HUES6 (cell line): Measurements from ENCODE around the gene TMCC1.
A peak's percentile ranks its signal among the peaks of the same experiment; 100 is the strongest.
"Not testable (repeated sequence)": the region's sequence is repeated elsewhere in the genome, so short reads cannot be mapped to it uniquely, and the experiment has no call there.

Experiments used
- H3K27ac ChIP-seq: 2 replicates; pipeline ENCODE4 v1.7.0; 2013; ENCODE audit warnings: low read depth, mild to moderate bottlenecking, low read length, inconsistent platforms
- H3K27me3 ChIP-seq: 2 replicates; pipeline ENCODE4 v1.6.1; 2013; ENCODE audit warnings: low read length; ENCODE audit not compliant: control insufficient read depth, insufficient read depth
- H3K36me3 ChIP-seq: 2 replicates; pipeline ENCODE4 v1.6.1; 2013; ENCODE audit warnings: low read length; ENCODE audit not compliant: control insufficient read depth, insufficient read depth
- H3K4me1 ChIP-seq: 2 replicates; pipeline ENCODE4 v1.6.1; 2013; ENCODE audit warnings: low read length; ENCODE audit not compliant: control insufficient read depth, insufficient read depth
- H3K4me3 ChIP-seq: 2 replicates; pipeline ENCODE4 v1.5.1; 2013; ENCODE audit warnings: low read depth, low read length
- H3K9ac ChIP-seq: one replicate; pipeline ENCODE4 v1.6.1; 2013; ENCODE audit warnings: mild to moderate bottlenecking, low read length
- H3K9me3 ChIP-seq: 2 replicates; pipeline ENCODE4 v1.6.1; 2013; ENCODE audit warnings: low read depth, low read length; ENCODE audit not compliant: control insufficient read depth, insufficient read depth

Gene TMCC1

DNA sequence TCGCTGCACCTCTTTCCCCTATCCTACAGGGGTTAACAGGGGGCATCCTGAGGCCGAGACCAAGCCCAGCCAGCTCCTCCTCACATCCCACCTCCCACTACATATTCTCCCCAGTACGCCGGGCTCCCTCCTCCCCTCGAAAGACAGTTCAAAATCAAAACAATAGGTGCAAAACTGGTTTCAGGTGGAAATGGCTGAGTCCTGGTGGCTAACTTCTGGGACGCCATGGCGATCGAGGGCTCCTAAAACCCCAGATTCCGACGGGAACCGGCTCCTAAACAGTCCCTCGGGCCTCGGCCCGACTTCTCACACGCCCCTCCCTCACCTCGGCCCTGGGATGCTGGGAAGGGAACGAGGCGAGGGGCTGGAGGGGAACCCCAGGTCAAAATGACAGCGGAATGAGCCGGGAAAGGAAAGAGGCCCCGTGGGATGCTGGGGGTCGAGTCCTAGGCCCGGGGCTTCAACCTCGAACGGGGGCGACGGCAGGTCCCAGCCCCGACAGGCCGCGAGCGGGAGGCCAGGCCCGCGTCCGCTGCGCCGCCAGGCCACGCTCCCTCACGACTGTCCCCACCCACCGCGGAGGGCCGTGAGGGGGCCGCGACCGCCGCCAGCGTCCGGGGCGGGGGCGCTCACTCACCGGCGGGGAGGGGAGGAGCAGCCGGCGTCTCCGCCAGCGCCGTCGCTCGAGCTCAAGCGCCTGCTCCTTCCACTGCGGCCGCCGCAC lies 492 bp downstream of the TMCC1 start:
- Histone ChIP-seq H3K9me3 (no peaks in the 10 kb centered on the region), H3K27ac (peak overlapping the region; percentile 71; the same call in 1 of the 2 replicates)

DNA sequence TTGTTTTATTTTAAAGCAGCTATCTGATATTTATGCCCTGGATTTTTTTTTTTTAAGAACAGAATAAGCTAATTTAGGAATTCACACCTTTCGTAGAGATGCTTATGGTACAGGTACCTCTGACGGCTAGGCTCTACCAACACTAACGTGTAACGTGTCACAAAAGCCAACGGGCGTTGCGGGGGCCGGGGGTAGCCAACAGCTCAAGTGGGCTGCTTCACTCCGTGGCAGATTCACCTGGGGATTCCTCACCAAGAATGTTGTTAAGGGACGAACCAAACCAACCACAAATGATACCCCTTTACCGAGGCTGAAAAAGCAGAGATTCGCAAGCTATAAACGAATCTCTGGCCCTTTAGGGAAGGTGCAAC lies 1.0 kb downstream of the TMCC1 start:
- no peaks in the 10 kb centered on the region for H3K27me3 ChIP-seq
- no peaks in the 10 kb centered on the region for H3K9me3 ChIP-seq
- H3K4me3 ChIP-seq: peak overlapping the region; percentile 83
- peaks cover 24% of the 10 kb centered on the region for H3K4me1 ChIP-seq
- peak overlapping the region; percentile 80 for H3K9ac ChIP-seq
- peaks cover 9% of the 10 kb centered on the region for H3K36me3 ChIP-seq
- H3K27ac ChIP-seq: no peak overlapping the region

More for the DNA sequence above, 492 bp downstream of the TMCC1 start:
- H3K4me1 ChIP-seq: peaks cover 24% of the 10 kb centered on the region
- H3K27me3 ChIP-seq: no peaks in the 10 kb centered on the region
- peak overlapping the region; percentile 80 for H3K9ac ChIP-seq
- peak overlapping the region; percentile 83 for H3K4me3 ChIP-seq
- peaks cover 9% of the 10 kb centered on the region for H3K36me3 ChIP-seq

DNA sequence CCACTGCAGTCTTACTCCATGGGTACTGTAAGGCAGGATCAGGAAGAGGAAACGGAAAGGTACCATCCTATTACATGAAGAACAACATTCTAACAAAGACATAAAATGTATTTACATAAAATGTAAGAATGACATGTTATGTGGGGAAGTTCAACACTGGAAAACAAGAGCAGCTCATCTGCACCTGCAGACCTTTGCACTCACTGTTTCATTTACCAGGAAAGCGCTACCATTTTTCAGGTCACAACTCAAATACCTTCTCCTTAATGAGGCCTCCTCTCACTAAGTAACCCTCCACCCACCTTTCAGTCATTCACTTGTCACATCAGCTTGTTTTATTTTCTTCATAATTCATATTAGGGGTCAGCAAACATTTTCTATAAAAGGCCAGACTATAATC lies 2.6 kb downstream of the TMCC1 start:
- Histone ChIP-seq H3K4me1 (peaks cover 24% of the 10 kb centered on the region), H3K4me3 (no peak overlapping the region), H3K36me3 (peaks cover 9% of the 10 kb centered on the region), H3K9me3 (no peaks in the 10 kb centered on the region), H3K27ac (no peak overlapping the region), H3K27me3 (no peaks in the 10 kb centered on the region), H3K9ac (no peak overlapping the region)

DNA sequence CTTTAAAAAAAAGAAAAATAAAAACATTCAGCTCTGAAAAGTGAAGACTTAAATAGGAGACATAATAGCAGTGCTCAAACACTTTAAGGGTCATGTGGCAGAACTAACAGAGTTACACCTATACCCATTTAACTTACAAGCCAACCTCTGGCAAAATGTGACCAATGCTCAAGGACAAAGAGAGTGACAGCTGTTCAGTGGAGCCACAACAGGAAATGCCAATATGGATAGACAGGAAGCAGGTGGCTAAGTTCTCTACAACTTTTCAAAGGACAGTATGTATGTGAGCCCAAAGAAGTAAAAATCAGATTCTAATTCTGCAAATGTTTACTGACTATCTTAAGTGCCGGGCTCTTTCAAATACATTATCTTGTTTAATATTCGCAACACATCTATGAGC lies 3.4 kb downstream of the TMCC1 start:
- Histone ChIP-seq H3K27me3 (no peaks in the 10 kb centered on the region), H3K9ac (no peak overlapping the region), H3K9me3 (no peaks in the 10 kb centered on the region), H3K27ac (no peak overlapping the region), H3K4me3 (no peak overlapping the region), H3K36me3 (peaks cover 9% of the 10 kb centered on the region), H3K4me1 (peaks cover 24% of the 10 kb centered on the region)

DNA sequence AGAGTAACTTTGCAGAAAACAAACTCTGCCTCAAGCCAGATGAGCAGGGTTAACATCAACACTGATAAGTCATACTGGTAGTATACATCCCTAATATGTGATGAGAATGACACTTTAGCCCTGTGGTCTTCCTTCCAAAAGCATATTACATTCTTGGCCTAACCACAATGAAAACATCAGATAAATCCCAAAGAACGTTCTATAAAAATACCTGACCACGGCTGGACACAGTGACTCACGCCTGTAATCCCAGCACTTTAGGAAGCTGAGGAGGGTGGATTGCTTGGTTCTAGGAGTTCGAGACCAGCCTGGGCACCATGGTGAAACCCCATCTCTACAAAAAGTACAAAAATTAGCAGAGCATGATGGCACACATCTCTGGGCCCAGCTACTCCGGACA lies 4.7 kb downstream of the TMCC1 start:
- Histone ChIP-seq H3K4me3 (no peak overlapping the region), H3K9me3 (no peaks in the 10 kb centered on the region), H3K27me3 (no peaks in the 10 kb centered on the region), H3K9ac (no peak overlapping the region), H3K4me1 (peaks cover 24% of the 10 kb centered on the region), H3K36me3 (peaks cover 9% of the 10 kb centered on the region), H3K27ac (no peak overlapping the region)

DNA sequence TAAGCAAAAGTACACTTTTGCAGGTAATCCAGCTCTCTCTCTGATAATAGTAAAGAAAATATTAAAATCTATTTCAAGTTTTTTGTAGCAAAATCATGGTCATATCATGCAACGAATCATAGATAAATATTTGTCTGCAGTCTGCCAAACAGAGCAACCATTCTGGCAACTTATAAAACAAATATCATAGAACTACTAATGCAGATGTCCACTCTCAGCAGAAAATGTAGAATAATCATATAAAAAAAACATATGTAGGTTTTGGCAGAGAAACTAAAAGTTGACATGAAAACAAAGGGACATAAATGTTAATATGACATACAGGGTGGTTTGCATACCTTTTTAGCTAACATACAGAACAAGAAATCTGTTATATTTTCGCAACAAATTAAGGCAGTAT lies 12.2 kb downstream of the TMCC1 start:
- Histone ChIP-seq H3K4me3 (no peak overlapping the region), H3K9ac (no peak overlapping the region), H3K4me1 (no peaks in the 10 kb centered on the region), H3K36me3 (peaks cover 31% of the 10 kb centered on the region), H3K27me3 (no peaks in the 10 kb centered on the region), H3K9me3 (no peaks in the 10 kb centered on the region), H3K27ac (no peak overlapping the region)

DNA sequence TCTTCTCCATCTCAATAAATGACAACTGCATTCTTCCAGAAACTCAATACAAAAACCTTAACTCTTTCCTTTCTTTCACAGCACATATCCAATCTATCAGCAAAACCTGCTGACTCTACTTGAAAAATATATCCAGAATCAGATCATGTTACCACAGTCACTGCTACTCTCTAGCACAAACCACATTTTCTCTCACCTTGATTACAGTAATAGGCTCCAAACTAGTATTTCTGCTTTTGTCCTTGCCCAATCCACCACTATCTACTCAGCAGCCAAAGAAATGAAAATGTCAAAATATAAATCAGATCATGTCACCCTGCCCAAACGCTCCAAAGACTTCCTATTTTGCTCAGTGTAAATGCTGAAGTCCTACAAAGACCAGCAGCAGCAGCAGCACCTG lies 15.2 kb downstream of the TMCC1 start:
- H3K36me3 ChIP-seq: peaks cover 48% of the 10 kb centered on the region
- no peaks in the 10 kb centered on the region for H3K4me1 ChIP-seq
- H3K4me3 ChIP-seq: no peak overlapping the region
- H3K9me3 ChIP-seq: no peaks in the 10 kb centered on the region
- H3K27ac ChIP-seq: no peak overlapping the region
- no peak overlapping the region for H3K9ac ChIP-seq
- H3K27me3 ChIP-seq: no peaks in the 10 kb centered on the region

DNA sequence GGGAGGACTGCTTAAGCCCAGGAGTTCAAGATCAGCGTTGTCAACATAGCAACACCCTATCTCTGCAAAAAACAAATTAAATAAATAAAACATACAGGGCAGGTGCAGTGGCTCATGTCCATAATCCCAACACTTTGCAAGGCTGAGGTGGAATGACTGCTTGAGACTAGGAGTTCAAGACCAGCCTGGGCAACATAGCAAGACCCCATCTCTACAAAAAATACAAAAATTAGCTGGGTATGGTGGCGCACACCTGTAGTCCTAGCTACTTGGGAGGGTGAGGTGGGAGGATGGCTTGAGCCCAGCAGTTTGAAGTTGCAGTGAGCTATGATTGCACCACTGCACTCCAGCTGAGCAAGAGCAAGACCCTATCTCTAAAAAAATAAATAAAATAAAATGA lies 19.0 kb downstream of the TMCC1 start:
- not testable (repeated sequence) for H3K27me3 ChIP-seq, H3K9me3 ChIP-seq, H3K4me1 ChIP-seq, H3K27ac ChIP-seq, H3K9ac ChIP-seq, H3K4me3 ChIP-seq
- H3K36me3 ChIP-seq: peaks cover 42% of the 10 kb centered on the region

DNA sequence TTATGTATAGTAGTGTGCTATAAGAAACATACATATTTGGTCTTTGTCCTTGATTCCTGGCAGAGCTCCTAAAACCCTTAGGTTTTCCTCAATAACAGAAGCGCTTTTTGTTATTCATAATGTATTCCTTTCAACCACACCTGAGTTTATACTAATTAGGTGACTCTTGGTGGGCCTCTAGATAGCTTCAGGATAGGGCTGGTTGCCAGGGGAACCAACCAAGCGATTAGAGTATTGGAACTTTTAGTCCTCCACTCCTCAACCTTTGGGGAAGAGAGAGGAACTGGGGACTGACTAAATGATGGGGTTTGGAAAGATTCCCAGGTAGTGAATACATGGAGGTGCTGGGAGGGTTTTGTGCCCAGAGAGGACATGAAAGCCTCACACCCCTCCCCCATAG lies 24.6 kb downstream of the TMCC1 start:
- Histone ChIP-seq H3K9ac (no peak overlapping the region), H3K27me3 (no peaks in the 10 kb centered on the region), H3K27ac (no peak overlapping the region), H3K9me3 (no peaks in the 10 kb centered on the region), H3K4me1 (peaks cover 14% of the 10 kb centered on the region; the same call in 1 of the 2 replicates), H3K36me3 (peaks cover 10% of the 10 kb centered on the region), H3K4me3 (no peak overlapping the region)

DNA sequence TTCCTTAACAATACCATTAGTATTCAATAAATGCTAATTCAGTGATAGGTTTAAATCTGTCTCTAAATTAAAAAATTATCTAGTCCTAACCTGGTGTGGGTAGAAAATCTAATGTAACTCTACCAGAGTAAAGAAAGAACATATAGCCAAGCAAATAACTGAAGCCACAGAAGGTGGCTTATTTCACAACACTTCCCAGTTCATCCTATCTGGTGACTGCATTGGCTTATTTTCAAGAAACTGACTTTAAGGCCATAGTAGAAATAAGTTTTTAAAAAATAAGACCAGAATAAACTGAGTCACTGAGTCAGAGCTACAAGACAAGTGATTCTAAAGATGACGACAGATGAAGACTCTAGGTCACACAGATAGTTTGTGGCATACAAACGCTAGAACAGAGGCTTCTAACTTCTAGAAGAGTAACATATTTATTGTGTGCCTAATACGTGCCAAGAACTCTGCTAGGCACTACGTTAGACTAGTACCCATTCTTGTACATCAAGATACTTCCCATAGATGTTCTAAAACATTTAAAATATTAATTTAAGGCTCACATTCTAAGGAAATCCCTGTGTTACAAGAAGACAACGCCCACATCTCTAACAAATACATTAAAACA lies 25.9 kb downstream of the TMCC1 start:
- Histone ChIP-seq H3K36me3 (peaks cover 5% of the 10 kb centered on the region; the same call in 1 of the 2 replicates), H3K9me3 (no peaks in the 10 kb centered on the region), H3K4me3 (no peak overlapping the region), H3K4me1 (peaks cover 14% of the 10 kb centered on the region; the same call in 1 of the 2 replicates), H3K27me3 (no peaks in the 10 kb centered on the region), H3K27ac (no peak overlapping the region), H3K9ac (no peak overlapping the region)

DNA sequence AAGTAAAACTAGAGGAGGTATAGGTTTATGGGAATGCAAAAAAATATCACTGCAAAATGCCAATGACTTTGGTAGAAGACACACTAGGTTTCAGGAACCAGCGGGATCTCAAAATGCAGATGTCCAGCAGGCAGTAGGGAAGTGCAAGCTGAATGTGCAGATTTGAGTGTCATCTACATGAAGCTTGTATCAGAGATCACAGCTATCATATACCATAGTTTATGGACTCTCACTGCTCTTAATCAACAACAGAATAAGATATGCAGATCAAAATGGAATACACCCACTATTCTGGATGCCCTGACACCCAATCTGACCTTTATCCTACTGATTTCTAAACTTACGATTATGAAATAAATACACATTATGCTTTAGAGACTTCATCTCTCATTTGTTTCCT lies 27.7 kb downstream of the TMCC1 start:
- peaks cover 14% of the 10 kb centered on the region; the same call in 1 of the 2 replicates for H3K4me1 ChIP-seq
- H3K27ac ChIP-seq: no peak overlapping the region
- no peaks in the 10 kb centered on the region for H3K27me3 ChIP-seq
- no peak overlapping the region for H3K9ac ChIP-seq
- no peak overlapping the region for H3K4me3 ChIP-seq
- peaks cover 8% of the 10 kb centered on the region for H3K36me3 ChIP-seq
- no peaks in the 10 kb centered on the region for H3K9me3 ChIP-seq
